Measurements from ENCODE around the gene IL10RB.

The IL10RB gene

DNA sequence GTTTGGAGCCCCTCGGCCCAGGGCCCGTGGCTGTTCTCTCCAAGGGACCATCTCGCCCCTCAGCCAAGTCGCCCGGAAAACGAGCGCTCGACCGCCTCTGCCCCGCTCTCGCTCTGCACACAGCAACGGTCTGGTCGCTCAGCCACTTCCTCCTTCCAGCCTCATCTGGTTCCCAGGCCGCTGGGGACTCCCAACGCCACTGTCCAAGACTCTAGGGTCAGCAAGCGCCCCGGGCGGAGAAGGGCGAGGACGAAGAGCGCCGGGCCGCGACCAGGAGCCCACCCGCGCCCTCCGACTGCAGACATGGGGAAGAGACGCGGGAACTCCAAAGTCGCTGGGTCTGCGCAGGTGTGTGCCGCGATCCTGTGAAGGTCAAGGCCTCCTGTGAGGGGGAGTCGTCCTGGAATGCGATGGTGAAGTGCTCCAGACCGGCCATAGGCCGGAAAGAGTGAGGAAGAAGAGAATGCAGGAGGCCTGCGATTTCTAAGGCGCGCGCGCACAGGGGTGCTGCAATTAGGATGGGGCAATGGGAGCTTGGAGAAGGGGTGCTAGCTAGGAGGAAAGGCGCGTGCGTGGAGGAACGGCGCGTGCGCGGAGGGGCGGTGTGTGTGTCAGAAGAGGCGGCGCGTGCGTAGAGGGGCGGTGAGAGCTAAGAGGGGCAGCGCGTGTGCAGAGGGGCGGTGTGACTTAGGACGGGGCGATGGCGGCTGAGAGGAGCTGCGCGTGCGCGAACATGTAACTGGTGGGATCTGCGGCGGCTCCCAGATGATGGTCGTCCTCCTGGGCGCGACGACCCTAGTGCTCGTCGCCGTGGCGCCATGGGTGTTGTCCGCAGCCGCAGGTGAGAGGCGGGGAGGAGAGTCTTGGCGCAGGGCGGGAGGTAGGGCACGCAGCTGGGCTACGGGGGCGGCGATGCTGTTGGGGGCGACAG is 58.4 kb downstream of the IL10RB start, which contains the start of gene IFNAR1:
TSS of gene IFNAR1 (plus strand) at position 680 of the 931 bp plus-strand sequence. CDS start at position 766, 86 bp downstream.
- FAIRE-seq (peak; percentile 98), DNase-seq (ENCODE audit: insufficient read length, low spot score) (peak; percentile 89)

DNA sequence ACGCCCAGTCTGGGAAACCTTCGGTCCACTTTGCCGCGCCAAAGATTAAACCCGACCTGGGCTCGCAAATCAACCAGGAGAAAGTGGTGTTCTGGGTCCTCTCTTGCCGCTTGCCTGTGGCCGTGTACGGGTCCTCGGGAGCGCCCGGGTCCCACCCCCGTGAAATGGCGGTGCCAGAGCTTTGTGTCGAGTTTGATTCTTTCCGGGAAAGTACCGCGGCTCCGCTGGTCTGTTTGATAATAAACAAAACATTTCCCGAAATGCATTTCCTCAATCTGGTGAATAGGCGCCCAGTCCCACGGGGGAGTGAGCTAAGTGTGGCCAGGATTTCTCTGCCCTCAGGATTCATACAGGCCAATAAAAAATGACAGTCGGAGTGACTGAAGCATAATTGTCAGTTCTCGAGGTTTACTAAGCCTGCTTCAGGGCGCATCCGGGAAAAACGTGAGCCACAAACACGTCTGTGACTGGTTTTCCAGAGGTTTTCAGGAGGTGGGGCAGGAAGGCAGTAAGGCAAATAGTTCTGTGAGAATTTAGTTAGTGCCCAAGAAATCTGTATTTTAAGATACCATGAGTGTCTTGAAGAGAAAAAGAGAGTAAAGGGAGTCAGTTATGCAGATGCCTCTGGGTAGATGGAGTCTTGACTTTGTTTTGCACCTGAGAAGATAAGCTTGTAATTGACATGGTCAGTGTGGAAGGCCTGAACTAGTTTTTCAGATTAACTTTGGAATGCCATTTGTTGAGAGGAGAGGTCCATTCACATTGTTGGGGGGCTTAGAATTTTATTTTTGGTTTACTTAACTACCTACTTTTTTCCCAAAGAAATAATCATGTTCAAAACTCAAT is 59.3 kb downstream of the IL10RB start:
- FAIRE-seq = peak; percentile 28

DNA sequence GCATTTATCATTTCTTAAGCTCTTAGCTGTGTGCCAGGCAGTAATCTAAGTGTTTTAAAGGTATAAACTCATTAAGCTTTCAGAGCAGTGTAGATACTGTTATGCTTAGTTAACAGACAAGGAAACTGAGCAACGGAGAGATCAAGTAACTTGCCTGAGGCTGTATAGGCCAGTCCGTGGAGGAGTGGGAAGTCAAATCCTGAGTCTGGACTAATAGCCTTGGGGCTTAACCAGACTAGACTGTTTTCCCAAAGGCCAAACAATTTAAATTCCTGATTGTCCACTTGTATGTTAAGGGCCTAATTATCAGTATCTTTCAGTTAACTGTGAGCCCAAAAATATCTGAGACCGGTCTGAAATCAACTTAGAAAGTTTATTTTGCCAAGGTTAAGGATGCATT is 61.2 kb downstream of the IL10RB start:
- DNase-seq (ENCODE audit: insufficient read length, low spot score) (no peak), FAIRE-seq (no peak)

More for the DNA sequence above, 59.3 kb downstream of the IL10RB start:
- peak; percentile 49 for DNase-seq (ENCODE audit: insufficient read length, low spot score)

DNA sequence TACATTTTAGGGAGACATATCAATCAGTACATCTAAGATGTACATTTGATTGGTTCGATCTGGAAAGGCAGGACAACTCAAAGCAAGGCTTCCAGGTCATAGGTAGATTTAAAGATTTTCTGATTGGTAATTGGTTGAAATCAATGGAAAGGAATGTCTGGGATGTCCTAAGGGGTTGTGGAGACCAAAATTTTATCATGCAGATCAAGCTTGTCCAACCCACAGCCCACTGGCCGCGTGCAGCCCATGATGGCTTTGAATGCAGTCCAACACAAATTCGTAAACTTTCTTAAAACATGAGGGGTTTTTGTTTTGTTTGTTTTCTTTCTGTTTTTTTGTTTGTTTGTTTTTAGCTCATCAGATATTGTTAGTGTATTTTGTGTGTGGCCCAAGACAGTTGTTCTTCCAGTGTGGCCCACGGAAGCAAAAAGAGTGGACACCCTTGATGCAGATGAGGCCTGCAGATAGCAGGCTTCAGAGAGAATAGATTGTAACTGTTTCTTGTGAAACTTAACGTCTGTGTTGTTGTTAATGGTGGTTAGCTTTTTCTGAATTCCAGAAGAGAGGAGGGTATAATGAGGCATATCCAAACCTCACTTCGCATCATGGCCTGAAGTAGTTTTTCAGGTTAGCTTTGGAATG is 61.7 kb downstream of the IL10RB start:
- no peak for DNase-seq (ENCODE audit: insufficient read length, low spot score)
- no peak for FAIRE-seq

DNA sequence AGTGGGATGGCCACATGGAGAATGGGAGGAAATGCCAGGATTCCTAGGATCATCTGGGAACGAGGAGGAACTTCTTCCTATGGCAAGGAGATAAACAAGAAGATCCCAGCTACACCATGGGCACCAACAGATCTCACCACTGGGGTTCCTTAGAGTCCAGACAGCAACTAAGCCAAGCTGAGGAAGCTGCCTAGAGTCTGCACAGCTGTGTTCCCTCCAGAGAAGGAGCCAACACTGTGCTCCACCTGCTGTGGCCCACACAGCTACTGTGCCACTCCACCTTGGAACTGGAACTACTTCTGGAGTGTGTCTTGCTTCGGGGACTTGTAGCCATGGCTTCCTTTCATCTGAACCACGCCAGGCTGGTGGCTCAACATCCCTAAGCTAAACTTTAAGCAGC is 64.6 kb downstream of the IL10RB start:
- no peak for FAIRE-seq
- no peak for DNase-seq (ENCODE audit: insufficient read length, low spot score)

DNA sequence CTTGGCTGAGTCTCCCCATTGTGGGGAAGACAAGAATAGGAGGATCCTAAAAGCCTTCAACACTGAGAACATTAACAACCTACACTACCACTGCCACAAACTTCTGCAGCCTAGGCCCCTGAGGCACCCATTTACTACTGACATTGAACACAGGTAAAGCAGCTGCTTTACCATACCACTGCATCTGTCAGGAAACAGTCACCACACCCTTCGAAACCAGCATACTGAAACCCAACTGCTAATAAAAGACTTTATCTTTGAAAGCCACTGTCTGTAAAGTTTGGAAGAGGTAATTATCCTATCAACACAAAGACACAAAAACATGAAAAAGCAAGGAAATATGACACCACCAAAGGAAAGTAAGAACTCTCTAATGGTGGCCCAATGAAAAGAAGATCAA is 66.0 kb downstream of the IL10RB start:
- no peak for FAIRE-seq
- DNase-seq (ENCODE audit: insufficient read length, low spot score) = no peak

DNA sequence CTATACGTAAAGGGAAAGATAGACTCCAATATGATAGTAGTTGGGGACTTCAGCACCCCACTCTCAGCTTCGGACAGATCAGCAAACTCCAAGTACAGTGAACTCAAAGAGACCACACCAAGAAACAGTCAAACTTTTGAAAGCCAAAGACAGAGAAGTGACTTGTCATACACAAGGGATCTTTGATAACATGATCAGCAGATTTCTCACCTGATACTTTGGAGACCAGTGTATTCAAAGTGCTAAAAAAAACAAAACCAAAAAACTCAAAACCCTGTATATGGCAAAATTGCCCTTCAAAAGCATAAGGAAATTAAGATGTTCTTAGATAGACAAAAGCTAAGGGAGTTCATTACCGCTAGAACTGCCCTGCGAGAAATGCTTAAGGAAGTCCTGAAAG is 68.0 kb downstream of the IL10RB start:
- DNase-seq (ENCODE audit: insufficient read length, low spot score) (no peak), FAIRE-seq (no peak)

DNA sequence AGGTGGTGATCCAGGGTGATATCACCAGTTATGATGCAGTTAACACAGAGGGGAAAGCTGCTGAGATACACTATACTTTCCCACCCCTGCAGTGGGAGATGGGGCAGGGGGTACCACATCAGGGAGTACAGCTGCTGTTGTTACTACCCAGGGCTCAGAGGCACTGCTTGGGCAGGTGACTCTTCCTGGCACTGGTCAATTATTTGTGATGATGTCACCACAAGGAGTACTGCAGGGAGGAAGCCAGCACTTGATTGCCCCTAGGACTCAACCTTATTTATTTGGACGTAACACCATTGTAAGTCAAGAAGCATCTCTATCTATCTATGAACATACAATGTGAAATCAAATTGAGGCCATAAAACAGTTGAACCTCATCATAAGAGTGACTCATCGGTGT is 68.7 kb downstream of the IL10RB start:
- DNase-seq (ENCODE audit: insufficient read length, low spot score) (no peak), FAIRE-seq (no peak)

DNA sequence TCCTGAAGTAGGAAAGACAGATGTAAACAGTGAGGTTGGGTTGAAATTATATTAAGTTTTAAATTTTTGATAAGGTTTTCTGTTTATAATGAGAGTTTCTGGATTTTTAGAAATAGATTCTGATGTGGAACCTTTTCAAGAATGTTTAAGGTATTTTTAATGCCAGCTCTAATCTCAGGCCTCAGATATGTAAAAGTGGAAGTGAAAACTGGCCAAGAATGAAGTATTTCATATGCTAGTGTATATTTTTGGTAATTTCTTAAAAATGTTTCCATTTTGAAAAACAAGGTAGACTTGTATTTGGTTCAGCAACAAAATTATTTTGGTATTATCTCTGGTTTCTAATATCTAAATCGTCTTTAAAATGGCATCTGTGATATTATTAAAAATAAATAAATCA is 73.0 kb downstream of the IL10RB start:
- no peak for FAIRE-seq
- DNase-seq (ENCODE audit: insufficient read length, low spot score) = no peak

DNA sequence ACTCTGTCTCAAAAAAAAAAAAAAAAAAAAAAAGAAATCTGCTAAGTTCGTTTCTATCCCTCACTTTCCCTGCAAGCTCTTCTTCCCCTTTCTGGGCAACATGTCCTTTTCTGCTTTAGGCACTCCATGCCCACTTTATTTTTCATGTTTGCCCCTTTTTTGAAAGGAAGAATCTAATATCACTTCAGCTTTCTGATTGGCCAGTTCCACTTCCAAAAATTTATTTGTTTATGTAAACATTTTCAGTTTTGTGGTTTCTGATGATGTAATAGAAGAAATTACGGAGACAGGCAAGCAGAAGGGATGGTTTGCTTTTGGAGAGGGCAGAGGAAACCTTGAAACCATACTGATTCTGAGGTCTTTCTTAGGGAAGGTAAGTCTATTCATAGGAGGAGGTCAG is 73.8 kb downstream of the IL10RB start:
- FAIRE-seq = no peak

DNA sequence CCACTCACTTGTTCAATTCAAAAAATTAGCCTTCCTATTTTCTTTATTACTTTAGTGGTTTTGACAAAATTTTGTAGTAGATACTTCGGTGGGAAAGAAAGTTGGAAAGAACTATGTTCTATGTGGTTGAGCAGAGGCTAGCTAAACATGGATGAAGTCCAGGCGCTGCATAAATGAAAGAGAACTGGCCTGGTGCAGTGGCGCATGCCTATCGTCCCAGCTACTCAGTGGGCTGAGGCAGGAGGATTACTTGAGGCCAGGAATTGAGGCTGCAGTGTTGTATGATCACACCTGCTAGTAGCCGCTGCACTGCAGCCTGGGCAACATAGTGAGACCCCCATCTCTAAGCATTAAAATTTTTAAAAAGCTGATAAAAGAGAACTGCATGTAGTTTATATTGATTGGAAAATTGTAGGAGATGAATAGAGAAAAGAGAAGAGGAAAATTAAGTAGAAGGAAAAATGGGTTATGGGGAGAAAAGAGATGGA is 79.6 kb downstream of the IL10RB start:
- FAIRE-seq (no peak), DNase-seq (ENCODE audit: insufficient read length, low spot score) (no peak)

More for the DNA sequence above, 73.8 kb downstream of the IL10RB start:
- DNase-seq (ENCODE audit: insufficient read length, low spot score) = no peak
